ENCODE measurements around the gene XPO6.
A peak's percentile ranks its signal among the peaks of the same experiment; 100 is the strongest.

XPO6 gene

DNA sequence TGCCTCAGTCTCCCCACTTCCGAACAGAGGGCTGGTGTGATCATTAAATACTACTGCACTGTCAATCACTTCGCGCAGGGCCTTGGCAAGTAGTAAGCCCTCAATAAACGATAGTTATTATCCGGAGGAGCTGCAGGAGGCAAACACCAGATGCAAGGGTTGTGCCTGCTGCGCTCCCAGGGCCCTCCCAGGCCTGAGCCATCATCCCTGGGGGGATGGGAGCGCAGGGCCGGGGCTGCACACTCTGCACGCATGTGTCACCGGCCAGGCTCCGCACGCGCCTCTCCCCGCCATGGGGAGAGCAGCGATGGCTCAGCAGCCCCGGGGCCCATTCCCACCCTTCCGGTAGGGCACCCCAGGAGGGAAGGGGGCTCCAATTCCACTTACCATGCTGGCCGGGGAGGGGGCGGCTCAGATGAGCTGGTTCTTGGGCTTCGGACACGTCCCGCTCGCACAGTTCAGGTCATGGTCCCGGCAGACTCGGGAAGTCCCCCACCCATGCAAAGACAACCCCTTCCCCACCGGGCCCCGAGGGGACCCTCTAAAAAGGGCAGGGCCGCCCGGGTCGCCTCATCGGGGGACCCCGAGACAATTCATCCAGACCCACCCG is 681 bp downstream of the XPO6 start (continued):
- TF ChIP-seq, protein P1, sequence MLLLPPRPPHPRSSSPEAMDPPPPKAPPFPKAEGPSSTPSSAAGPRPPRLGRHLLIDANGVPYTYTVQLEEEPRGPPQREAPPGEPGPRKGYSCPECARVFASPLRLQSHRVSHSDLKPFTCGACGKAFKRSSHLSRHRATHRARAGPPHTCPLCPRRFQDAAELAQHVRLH (tag by site-specific recombination; IDR thresholded peaks at IDR 0.05), result no peak
- TF ChIP-seq ZBTB17 (tag by site-specific recombination; IDR thresholded peaks at IDR 0.05) (peak; percentile 87), KLF10 (tag by site-specific recombination; IDR thresholded peaks at IDR 0.05) (0 out of 2 replicates have a peak, but pooled peaks have one; percentile 20), ZNF132 (tag by site-specific recombination; IDR thresholded peaks at IDR 0.05; ENCODE audit: borderline replicate concordance) (no peak), SCRT1 (tag by site-specific recombination; IDR thresholded peaks at IDR 0.05; ENCODE audit: borderline replicate concordance) (no peak), ZNF223 (tag by site-specific recombination; IDR thresholded peaks at IDR 0.05) (no peak), HOXD13 (CRISPR knock-in tag; IDR thresholded peaks at IDR 0.05; ENCODE audit: borderline replicate concordance) (no peak), YY2 (tag by site-specific recombination; IDR thresholded peaks at IDR 0.05) (peak; percentile 76), ZNF48 (tag by site-specific recombination; IDR thresholded peaks at IDR 0.05) (no peak), IKZF3 (tag by site-specific recombination; IDR thresholded peaks at IDR 0.05) (peak; percentile 85), ZNF610 (tag by site-specific recombination; IDR thresholded peaks at IDR 0.05; ENCODE audit: borderline replicate concordance) (no peak), ZNF221 (tag by site-specific recombination; IDR thresholded peaks at IDR 0.05; ENCODE audit: borderline replicate concordance) (no peak), ZNF571 (tag by site-specific recombination; IDR thresholded peaks at IDR 0.05) (no peak), ZNF670 (tag by site-specific recombination; IDR thresholded peaks at IDR 0.05; ENCODE audit: low read depth) (no peak), ZNF792 (tag by site-specific recombination; IDR thresholded peaks at IDR 0.05) (no peak), ZEB2 (tag by site-specific recombination; IDR thresholded peaks at IDR 0.05) (peak; percentile 76), SALL2 (tag by site-specific recombination; IDR thresholded peaks at IDR 0.05; ENCODE audit: borderline replicate concordance) (no peak), ZNF211 (tag by site-specific recombination; IDR thresholded peaks at IDR 0.05; ENCODE audit: low read depth) (no peak), GLI4 (tag by site-specific recombination; IDR thresholded peaks at IDR 0.05) (no peak), ZNF324 (tag by site-specific recombination; IDR thresholded peaks at IDR 0.05) (peak; percentile 60; the same call in 1 of the 2 replicates), ZNF629 (tag by site-specific recombination; IDR thresholded peaks at IDR 0.05) (peak; percentile 43; the same call in 1 of the 2 replicates), ZNF350 (tag by site-specific recombination; IDR thresholded peaks at IDR 0.05) (no peak), ZNF416 (tag by site-specific recombination; IDR thresholded peaks at IDR 0.05) (no peak), ZNF544 (tag by site-specific recombination; IDR thresholded peaks at IDR 0.05) (no peak)
- TF ChIP-seq, protein P2, sequence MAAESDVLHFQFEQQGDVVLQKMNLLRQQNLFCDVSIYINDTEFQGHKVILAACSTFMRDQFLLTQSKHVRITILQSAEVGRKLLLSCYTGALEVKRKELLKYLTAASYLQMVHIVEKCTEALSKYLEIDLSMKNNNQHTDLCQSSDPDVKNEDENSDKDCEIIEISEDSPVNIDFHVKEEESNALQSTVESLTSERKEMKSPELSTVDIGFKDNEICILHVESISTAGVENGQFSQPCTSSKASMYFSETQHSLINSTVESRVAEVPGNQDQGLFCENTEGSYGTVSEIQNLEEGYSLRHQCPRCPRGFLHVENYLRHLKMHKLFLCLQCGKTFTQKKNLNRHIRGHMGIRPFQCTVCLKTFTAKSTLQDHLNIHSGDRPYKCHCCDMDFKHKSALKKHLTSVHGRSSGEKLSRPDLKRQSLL (tag by site-specific recombination; IDR thresholded peaks at IDR 0.05), result no peak
- TF ChIP-seq, protein P3, sequence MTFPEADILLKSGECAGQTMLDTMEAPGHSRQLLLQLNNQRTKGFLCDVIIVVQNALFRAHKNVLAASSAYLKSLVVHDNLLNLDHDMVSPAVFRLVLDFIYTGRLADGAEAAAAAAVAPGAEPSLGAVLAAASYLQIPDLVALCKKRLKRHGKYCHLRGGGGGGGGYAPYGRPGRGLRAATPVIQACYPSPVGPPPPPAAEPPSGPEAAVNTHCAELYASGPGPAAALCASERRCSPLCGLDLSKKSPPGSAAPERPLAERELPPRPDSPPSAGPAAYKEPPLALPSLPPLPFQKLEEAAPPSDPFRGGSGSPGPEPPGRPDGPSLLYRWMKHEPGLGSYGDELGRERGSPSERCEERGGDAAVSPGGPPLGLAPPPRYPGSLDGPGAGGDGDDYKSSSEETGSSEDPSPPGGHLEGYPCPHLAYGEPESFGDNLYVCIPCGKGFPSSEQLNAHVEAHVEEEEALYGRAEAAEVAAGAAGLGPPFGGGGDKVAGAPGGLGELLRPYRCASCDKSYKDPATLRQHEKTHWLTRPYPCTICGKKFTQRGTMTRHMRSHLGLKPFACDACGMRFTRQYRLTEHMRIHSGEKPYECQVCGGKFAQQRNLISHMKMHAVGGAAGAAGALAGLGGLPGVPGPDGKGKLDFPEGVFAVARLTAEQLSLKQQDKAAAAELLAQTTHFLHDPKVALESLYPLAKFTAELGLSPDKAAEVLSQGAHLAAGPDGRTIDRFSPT (tag by site-specific recombination; IDR thresholded peaks at IDR 0.05), result no peak
- TF ChIP-seq, protein P4, sequence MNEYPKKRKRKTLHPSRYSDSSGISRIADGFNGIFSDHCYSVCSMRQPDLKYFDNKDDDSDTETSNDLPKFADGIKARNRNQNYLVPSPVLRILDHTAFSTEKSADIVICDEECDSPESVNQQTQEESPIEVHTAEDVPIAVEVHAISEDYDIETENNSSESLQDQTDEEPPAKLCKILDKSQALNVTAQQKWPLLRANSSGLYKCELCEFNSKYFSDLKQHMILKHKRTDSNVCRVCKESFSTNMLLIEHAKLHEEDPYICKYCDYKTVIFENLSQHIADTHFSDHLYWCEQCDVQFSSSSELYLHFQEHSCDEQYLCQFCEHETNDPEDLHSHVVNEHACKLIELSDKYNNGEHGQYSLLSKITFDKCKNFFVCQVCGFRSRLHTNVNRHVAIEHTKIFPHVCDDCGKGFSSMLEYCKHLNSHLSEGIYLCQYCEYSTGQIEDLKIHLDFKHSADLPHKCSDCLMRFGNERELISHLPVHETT (tag by site-specific recombination; IDR thresholded peaks at IDR 0.05), result no peak
- TF ChIP-seq, protein P5, sequence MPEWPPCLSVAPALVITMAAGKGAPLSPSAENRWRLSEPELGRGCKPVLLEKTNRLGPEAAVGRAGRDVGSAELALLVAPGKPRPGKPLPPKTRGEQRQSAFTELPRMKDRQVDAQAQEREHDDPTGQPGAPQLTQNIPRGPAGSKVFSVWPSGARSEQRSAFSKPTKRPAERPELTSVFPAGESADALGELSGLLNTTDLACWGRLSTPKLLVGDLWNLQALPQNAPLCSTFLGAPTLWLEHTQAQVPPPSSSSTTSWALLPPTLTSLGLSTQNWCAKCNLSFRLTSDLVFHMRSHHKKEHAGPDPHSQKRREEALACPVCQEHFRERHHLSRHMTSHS (tag by site-specific recombination; IDR thresholded peaks at IDR 0.05), result no peak
- TF ChIP-seq, protein P6, sequence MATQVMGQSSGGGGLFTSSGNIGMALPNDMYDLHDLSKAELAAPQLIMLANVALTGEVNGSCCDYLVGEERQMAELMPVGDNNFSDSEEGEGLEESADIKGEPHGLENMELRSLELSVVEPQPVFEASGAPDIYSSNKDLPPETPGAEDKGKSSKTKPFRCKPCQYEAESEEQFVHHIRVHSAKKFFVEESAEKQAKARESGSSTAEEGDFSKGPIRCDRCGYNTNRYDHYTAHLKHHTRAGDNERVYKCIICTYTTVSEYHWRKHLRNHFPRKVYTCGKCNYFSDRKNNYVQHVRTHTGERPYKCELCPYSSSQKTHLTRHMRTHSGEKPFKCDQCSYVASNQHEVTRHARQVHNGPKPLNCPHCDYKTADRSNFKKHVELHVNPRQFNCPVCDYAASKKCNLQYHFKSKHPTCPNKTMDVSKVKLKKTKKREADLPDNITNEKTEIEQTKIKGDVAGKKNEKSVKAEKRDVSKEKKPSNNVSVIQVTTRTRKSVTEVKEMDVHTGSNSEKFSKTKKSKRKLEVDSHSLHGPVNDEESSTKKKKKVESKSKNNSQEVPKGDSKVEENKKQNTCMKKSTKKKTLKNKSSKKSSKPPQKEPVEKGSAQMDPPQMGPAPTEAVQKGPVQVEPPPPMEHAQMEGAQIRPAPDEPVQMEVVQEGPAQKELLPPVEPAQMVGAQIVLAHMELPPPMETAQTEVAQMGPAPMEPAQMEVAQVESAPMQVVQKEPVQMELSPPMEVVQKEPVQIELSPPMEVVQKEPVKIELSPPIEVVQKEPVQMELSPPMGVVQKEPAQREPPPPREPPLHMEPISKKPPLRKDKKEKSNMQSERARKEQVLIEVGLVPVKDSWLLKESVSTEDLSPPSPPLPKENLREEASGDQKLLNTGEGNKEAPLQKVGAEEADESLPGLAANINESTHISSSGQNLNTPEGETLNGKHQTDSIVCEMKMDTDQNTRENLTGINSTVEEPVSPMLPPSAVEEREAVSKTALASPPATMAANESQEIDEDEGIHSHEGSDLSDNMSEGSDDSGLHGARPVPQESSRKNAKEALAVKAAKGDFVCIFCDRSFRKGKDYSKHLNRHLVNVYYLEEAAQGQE (tag by site-specific recombination; IDR thresholded peaks at IDR 0.05), result 0 out of 2 replicates have a peak, but pooled peaks have one; percentile 23
- TF ChIP-seq, protein P7, sequence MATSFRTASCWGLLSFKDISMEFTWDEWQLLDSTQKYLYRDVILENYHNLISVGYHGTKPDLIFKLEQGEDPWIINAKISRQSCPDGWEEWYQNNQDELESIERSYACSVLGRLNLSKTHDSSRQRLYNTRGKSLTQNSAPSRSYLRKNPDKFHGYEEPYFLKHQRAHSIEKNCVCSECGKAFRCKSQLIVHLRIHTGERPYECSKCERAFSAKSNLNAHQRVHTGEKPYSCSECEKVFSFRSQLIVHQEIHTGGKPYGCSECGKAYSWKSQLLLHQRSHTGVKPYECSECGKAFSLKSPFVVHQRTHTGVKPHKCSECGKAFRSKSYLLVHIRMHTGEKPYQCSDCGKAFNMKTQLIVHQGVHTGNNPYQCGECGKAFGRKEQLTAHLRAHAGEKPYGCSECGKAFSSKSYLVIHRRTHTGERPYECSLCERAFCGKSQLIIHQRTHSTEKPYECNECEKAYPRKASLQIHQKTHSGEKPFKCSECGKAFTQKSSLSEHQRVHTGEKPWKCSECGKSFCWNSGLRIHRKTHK (tag by site-specific recombination; IDR thresholded peaks at IDR 0.05), result no peak

All from HEK293 (cell line).